OCI-LY1 (cell line): ENCODE measurements around the gene CCDC32.

Experiments
- H2AFZ ChIP-seq: fragments of 200-600 bp; sonication (generic), shearing (Covaris generic); 2 replicates; pipeline ENCODE4 v1.6.0; 2014; ENCODE audit warnings: antibody characterized with exemption, mild to moderate bottlenecking, low read length
- H3F3A ChIP-seq: fragments of 200-600 bp; sonication (generic), shearing (Covaris generic); 2 replicates; pipeline ENCODE4 v1.6.0; 2014; ENCODE audit warnings: mild to moderate bottlenecking, antibody characterized with exemption, low read length, moderate library complexity; ENCODE audit not compliant: insufficient read depth
- H3K27ac ChIP-seq: fragments of 200-600 bp; sonication (generic); 2 replicates; pipeline ENCODE4 v1.5.1; 2014; ENCODE audit warnings: low read length, mixed run types, mild to moderate bottlenecking, low read depth; ENCODE audit not compliant: poor library complexity, severe bottlenecking
- H3K27me3 ChIP-seq: fragments of 200-600 bp; sonication (generic); 2 replicates; pipeline ENCODE4 v1.6.0; 2014; ENCODE audit warnings: antibody characterized with exemption, mild to moderate bottlenecking, low read length, moderate library complexity; ENCODE audit not compliant: insufficient read depth
- H3K36me3 ChIP-seq: fragments of 200-600 bp; sonication (generic); 2 replicates; pipeline ENCODE4 v1.6.1; 2014; ENCODE audit warnings: mild to moderate bottlenecking, antibody characterized with exemption, low read length, moderate library complexity, mixed read lengths; ENCODE audit not compliant: insufficient read depth
- H3K4me1 ChIP-seq: fragments of 200-600 bp; sonication (generic); 2 replicates; pipeline ENCODE4 v1.5.1; 2014; ENCODE audit warnings: mild to moderate bottlenecking, low read length, moderate library complexity; ENCODE audit not compliant: insufficient read depth, severe bottlenecking
- H3K4me2 ChIP-seq: fragments of 200-600 bp; sonication (generic), shearing (Covaris generic); 2 replicates; pipeline ENCODE4 v1.6.1; 2014; ENCODE audit warnings: low read length
- H3K4me3 ChIP-seq: fragments of 200-600 bp; sonication (generic); 2 replicates; pipeline ENCODE4 v1.5.1; 2014; ENCODE audit warnings: low read length, low read depth, mild to moderate bottlenecking, mixed read lengths; ENCODE audit not compliant: poor library complexity, severe bottlenecking
- H3K79me2 ChIP-seq: fragments of 200-600 bp; shearing (Covaris generic); 2 replicates; pipeline ENCODE4 v1.6.1; 2016; ENCODE audit warnings: mixed run types, low read length, mixed read lengths; ENCODE audit not compliant: insufficient read depth
- H3K9ac ChIP-seq: fragments of 200-600 bp; sonication (generic), shearing (Covaris generic); 2 replicates; pipeline ENCODE4 v1.6.1; 2014; ENCODE audit warnings: mild to moderate bottlenecking, low read length, mixed read lengths
- H3K9me2 ChIP-seq: fragments of 200-600 bp; sonication (generic), shearing (Covaris generic); 2 replicates; pipeline ENCODE4 v1.6.1; 2014; ENCODE audit warnings: low read depth, mild to moderate bottlenecking, low read length, mixed read lengths
- H3K9me3 ChIP-seq: fragments of 200-600 bp; shearing (Covaris generic); 2 replicates; pipeline ENCODE4 v1.6.1; 2014; ENCODE audit warnings: low read length, mixed read lengths
- H4K20me1 ChIP-seq: fragments of 200-600 bp; sonication (generic), shearing (Covaris generic); 2 replicates; pipeline ENCODE4 v1.6.0; 2016; ENCODE audit warnings: mild to moderate bottlenecking, low read length; ENCODE audit not compliant: insufficient read depth
- EZH2 ChIP-seq: fragments of 200-600 bp; sonication (generic), shearing (Covaris generic); IDR thresholded peaks from 2 replicates; pipeline ENCODE4 v1.8.0; 2017; ENCODE audit warnings: borderline replicate concordance, mixed run types, mild to moderate bottlenecking, antibody characterized with exemption, low read length, moderate library complexity, mixed read lengths
- TF ChIP-seq, protein P1 (sequence below): fragments of 200-600 bp; sonication (generic), shearing (Covaris generic); IDR thresholded peaks from 2 replicates; pipeline ENCODE4 v1.5.1; 2017; ENCODE audit warnings: mild to moderate bottlenecking, antibody characterized with exemption, low read length, moderate library complexity, mixed read lengths

CCDC32 gene

GRCh38 chr15:40512440-40512839 is 52.4 kb downstream of the CCDC32 start:
- H3K4me2 ChIP-seq = no peak overlapping the region
- no peak overlapping the region for H2AFZ ChIP-seq
- H3K27ac ChIP-seq = no peak overlapping the region
- peaks cover 12% of the 10 kb centered on the region for H3K4me1 ChIP-seq
- H4K20me1 ChIP-seq = no peaks in the 10 kb centered on the region
- H3K9me2 ChIP-seq = no peaks in the 10 kb centered on the region
- no peaks in the 10 kb centered on the region for H3K79me2 ChIP-seq
- no peak overlapping the region for H3K9ac ChIP-seq
- H3K4me3 ChIP-seq = no peak overlapping the region
- no peak for TF ChIP-seq EZH2
- TF ChIP-seq, protein P1, sequence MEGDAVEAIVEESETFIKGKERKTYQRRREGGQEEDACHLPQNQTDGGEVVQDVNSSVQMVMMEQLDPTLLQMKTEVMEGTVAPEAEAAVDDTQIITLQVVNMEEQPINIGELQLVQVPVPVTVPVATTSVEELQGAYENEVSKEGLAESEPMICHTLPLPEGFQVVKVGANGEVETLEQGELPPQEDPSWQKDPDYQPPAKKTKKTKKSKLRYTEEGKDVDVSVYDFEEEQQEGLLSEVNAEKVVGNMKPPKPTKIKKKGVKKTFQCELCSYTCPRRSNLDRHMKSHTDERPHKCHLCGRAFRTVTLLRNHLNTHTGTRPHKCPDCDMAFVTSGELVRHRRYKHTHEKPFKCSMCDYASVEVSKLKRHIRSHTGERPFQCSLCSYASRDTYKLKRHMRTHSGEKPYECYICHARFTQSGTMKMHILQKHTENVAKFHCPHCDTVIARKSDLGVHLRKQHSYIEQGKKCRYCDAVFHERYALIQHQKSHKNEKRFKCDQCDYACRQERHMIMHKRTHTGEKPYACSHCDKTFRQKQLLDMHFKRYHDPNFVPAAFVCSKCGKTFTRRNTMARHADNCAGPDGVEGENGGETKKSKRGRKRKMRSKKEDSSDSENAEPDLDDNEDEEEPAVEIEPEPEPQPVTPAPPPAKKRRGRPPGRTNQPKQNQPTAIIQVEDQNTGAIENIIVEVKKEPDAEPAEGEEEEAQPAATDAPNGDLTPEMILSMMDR = no peak
- H3K27me3 ChIP-seq = no peaks in the 10 kb centered on the region; the same call in 1 of the 2 replicates
- H3F3A ChIP-seq = no peaks in the 10 kb centered on the region
- no peaks in the 10 kb centered on the region for H3K36me3 ChIP-seq
- H3K9me3 ChIP-seq = no peaks in the 10 kb centered on the region

DNA sequence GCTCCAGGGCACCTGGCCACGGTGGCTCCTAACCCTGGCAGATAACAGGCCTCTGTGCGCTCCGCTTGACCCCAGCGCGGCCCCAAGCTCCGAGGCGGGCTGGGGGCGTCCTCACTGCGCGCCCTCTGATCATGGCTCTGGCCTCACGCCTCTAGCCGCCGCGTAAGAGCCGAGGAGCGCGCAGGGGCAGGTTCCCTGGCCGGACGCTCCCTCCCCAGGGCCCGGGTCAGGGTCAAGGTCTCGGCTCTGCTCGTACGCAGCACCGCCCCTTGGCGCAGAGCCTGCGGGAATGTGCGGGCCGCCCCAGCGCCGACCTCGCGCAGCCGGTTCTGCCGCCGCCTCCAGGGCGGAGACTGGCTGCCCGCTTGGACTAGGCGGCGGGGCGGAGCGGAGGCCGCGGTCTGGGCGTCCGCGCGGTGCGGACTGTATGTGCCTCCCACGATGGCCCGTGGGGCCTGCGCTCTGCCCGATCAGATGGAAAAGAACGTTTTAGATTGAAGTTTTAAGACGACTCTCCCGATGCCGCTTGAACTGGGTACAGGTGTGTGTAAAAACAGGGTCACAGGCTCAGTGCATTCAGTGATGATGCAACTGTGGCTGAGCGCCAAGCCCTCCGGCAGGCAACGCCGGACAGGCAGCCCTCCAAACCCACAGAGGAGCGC is 53.2 kb downstream of the CCDC32 start:
- Histone ChIP-seq H4K20me1 (no peaks in the 10 kb centered on the region), H3K9me2 (no peaks in the 10 kb centered on the region)
- no peak for TF ChIP-seq EZH2
- TF ChIP-seq, protein P1 = no peak

GRCh38 chr15:40511093-40511471 is 53.8 kb downstream of the CCDC32 start:
- no peak overlapping the region for H2AFZ ChIP-seq
- H3K4me1 ChIP-seq = peaks cover 19% of the 10 kb centered on the region
- H4K20me1 ChIP-seq = no peaks in the 10 kb centered on the region
- no peaks in the 10 kb centered on the region for H3K9me3 ChIP-seq
- no peaks in the 10 kb centered on the region; the same call in 1 of the 2 replicates for H3K27me3 ChIP-seq
- TF ChIP-seq, protein P1 = no peak
- TF ChIP-seq EZH2 = no peak
- no peak overlapping the region; the same call in 1 of the 2 replicates for H3K9ac ChIP-seq
- no peaks in the 10 kb centered on the region for H3F3A ChIP-seq
- no peak overlapping the region for H3K27ac ChIP-seq
- peak overlapping the region; percentile 74 for H3K4me2 ChIP-seq
- no peaks in the 10 kb centered on the region for H3K36me3 ChIP-seq
- H3K9me2 ChIP-seq = no peaks in the 10 kb centered on the region
- H3K79me2 ChIP-seq = no peaks in the 10 kb centered on the region
- H3K4me3 ChIP-seq = peak overlapping the region; percentile 54

More for the DNA sequence above, 53.2 kb downstream of the CCDC32 start:
- H3K27me3 ChIP-seq = no peaks in the 10 kb centered on the region; the same call in 1 of the 2 replicates
- no peak overlapping the region for H3K27ac ChIP-seq
- H3K9ac ChIP-seq = no peak overlapping the region; the same call in 1 of the 2 replicates
- H3K4me2 ChIP-seq = peak overlapping the region; percentile 74
- H2AFZ ChIP-seq = no peak overlapping the region
- peak overlapping the region; percentile 54 for H3K4me3 ChIP-seq
- peaks cover 19% of the 10 kb centered on the region for H3K4me1 ChIP-seq
- no peaks in the 10 kb centered on the region for H3K9me3 ChIP-seq
- no peaks in the 10 kb centered on the region for H3K79me2 ChIP-seq
- no peaks in the 10 kb centered on the region for H3K36me3 ChIP-seq
- H3F3A ChIP-seq = no peaks in the 10 kb centered on the region
